ENCODE results near the gene HACD2.

DNA sequence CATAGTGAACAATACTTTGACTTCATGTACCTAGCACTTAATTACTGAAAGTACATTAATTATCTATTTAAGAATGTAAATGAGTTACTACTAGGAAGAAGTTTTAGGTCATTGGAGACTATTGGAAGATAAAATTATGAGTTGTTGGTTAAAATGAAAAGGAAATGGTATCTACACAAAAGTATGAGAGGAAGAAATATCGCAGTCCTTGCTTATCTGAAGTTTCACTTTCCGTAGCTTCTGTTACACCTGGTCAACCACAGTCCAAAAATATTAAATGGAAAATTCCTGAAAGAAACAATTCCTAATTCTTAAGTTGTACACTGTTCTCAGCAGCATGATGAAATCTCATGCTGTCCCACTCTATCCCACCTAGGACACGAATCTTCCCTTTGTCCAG is 57.8 kb downstream of the HACD2 start:
- TF ChIP-seq, protein P1, sequence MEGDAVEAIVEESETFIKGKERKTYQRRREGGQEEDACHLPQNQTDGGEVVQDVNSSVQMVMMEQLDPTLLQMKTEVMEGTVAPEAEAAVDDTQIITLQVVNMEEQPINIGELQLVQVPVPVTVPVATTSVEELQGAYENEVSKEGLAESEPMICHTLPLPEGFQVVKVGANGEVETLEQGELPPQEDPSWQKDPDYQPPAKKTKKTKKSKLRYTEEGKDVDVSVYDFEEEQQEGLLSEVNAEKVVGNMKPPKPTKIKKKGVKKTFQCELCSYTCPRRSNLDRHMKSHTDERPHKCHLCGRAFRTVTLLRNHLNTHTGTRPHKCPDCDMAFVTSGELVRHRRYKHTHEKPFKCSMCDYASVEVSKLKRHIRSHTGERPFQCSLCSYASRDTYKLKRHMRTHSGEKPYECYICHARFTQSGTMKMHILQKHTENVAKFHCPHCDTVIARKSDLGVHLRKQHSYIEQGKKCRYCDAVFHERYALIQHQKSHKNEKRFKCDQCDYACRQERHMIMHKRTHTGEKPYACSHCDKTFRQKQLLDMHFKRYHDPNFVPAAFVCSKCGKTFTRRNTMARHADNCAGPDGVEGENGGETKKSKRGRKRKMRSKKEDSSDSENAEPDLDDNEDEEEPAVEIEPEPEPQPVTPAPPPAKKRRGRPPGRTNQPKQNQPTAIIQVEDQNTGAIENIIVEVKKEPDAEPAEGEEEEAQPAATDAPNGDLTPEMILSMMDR (tag by site-specific recombination; IDR thresholded peaks at IDR 0.05): no peak
- TF ChIP-seq ZBTB7A (tag by site-specific recombination; IDR thresholded peaks at IDR 0.05; ENCODE audit: low read depth): no peak

Measured in HEK293 (cell line).